ENCODE data around the gene PPP4R4. TPM values are rescaled to one million over a fixed set of nuclear protein-coding genes. Genes with fewer than 3 reads are reported as not detected.

The PPP4R4 gene
- total RNA-seq, 3 donors from 2014 or later = 0.13 TPM; not detected in 2

DNA sequence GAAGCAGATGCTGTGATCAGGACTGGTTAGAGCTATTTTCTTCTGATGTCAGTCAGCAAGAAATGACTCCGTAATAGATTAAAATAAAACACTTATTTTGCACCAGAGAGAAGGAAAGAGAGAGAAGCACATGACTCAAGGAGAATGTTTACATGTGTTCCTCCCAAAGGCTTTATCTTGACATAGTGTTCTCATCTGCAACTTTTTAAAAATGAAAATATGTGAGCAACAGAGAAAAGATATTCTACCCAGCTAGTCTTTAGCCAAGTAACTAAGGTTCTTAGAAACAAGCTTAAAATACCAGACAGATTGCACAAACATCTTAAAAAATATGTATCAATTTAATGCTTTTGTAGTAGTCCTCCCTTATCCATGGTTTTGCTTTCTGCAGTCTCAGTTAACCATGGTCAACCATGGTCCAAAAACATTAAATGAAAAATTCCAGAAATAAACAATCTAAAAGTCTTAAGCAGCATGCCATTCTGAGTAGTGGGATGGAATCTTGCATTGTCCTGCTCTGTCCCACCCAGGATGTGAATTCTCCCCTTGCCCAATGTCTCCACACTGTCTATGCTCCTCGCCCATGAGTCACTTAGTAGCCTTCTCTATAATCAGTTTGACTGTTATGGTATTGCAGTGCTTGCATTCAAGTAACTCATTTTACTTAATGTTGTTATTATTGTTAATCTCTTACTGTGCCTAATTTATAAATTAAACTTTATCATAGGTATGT, 109.0 kb downstream of the PPP4R4 start:
- intact Hi-C loops (cut with DNase I, micrococcal nuclease) = no loop called here
- DNase-seq = no peak
- H3K36me3 ChIP-seq (ENCODE audit: low read depth) = no peaks in the 10 kb centered on the region
- ATAC-seq = no peak
- TF ChIP-seq, protein P1, sequence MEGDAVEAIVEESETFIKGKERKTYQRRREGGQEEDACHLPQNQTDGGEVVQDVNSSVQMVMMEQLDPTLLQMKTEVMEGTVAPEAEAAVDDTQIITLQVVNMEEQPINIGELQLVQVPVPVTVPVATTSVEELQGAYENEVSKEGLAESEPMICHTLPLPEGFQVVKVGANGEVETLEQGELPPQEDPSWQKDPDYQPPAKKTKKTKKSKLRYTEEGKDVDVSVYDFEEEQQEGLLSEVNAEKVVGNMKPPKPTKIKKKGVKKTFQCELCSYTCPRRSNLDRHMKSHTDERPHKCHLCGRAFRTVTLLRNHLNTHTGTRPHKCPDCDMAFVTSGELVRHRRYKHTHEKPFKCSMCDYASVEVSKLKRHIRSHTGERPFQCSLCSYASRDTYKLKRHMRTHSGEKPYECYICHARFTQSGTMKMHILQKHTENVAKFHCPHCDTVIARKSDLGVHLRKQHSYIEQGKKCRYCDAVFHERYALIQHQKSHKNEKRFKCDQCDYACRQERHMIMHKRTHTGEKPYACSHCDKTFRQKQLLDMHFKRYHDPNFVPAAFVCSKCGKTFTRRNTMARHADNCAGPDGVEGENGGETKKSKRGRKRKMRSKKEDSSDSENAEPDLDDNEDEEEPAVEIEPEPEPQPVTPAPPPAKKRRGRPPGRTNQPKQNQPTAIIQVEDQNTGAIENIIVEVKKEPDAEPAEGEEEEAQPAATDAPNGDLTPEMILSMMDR (IDR thresholded peaks at IDR 0.05) = no peak
- H3K9me3 ChIP-seq = no peaks in the 10 kb centered on the region
- no peak overlapping the region for H3K4me3 ChIP-seq
- no peaks in the 10 kb centered on the region for H3K4me1 ChIP-seq (ENCODE audit: low read depth)

DNA sequence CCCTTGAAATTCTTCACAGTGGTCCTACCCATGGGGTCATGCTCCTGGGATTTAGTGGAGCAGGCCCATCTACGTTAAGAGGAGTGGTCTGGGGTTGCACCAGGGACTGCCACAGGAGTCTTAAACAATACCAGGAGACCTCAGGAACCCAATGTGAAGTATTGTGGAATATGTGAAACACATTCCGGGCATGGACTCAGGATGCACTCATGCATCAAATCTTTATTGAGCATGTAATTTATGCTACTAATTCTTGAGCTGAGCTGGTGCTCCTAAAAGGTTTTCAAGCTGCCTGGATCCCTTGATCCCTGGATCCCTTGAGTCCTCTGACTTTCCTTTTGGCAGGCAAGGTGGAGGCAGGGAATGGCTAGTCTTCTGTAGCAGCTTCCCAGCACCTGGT, 110.1 kb downstream of the PPP4R4 start:
- no peak for DNase-seq
- Histone ChIP-seq H3K9me3 (no peaks in the 10 kb centered on the region), H3K4me3 (no peak overlapping the region), H3K4me1 (ENCODE audit: low read depth) (no peaks in the 10 kb centered on the region), H3K36me3 (ENCODE audit: low read depth) (no peaks in the 10 kb centered on the region)
- ATAC-seq = no peak
- TF ChIP-seq, protein P1 (IDR thresholded peaks at IDR 0.05) = no peak
- intact Hi-C loops (cut with DNase I, micrococcal nuclease) = no loop called here

DNA sequence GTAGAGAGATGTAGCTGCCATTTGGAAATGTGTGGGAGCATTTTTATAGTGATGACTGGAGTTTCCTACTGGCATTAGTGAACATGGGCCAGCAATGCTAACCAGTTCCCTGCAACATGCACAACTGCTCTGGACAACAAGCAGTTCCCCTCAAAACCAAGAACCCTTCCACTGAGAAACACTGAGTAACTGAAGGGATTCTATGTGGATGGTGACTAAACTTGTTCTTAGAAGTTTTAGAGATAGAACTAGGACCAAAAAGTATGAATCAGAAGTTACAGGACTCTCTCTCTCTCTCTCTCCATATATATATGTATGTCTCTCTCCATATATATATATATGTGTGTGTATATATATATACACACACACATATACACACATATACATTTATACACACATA, 111.0 kb downstream of the PPP4R4 start:
- TF ChIP-seq, protein P1 (IDR thresholded peaks at IDR 0.05) = no peak
- Histone ChIP-seq H3K4me1 (ENCODE audit: low read depth) (no peaks in the 10 kb centered on the region), H3K9me3 (no peaks in the 10 kb centered on the region), H3K4me3 (no peak overlapping the region), H3K36me3 (ENCODE audit: low read depth) (no peaks in the 10 kb centered on the region)
- intact Hi-C loops (cut with DNase I, micrococcal nuclease) = no loop called here
- ATAC-seq (no peak), DNase-seq (no peak)

DNA sequence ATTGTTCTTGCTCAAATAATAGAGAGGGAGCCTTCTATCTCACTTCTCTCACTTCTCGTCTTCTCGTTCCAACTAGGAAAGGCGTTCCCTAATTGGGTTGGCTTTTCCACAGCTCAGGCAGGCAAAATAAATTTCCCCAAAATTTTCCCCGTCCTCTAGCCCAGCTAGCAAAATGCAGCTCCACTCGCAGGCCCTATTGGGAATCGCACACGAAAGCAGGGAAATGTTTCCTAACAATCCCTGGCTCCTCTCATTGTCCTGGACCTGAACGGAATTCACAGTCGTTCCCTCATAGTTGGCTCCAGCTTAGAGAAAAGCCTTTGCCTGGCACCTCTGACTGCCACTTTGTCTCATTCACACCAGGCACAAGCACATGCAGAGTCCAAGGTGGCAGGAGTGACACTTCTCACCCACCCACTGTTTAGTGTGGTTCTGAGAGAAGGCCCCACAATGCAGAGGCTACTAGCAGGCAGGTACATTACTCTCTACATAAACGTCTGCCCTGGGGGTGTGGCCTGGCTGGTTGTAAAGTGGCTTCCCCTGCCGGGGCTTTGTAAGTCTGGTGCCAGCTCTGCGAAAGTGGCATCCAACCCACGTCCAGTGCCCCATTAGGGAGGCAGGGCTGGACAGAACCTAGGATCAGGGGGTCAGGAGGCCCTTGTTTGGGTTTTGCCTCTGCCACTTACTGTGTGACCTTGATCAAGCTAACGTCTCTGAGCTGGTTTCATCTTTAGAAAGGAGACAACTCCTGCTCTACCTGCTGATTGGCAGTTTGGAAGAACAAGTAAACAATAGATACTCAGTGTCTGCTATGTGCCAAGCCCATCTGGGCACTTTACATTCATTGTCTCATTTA, 114.7 kb downstream of the PPP4R4 start:
- Histone ChIP-seq H3K36me3 (ENCODE audit: low read depth) (no peaks in the 10 kb centered on the region), H3K4me3 (no peak overlapping the region), H3K4me1 (ENCODE audit: low read depth) (peaks cover 11% of the 10 kb centered on the region), H3K9me3 (no peaks in the 10 kb centered on the region)
- ATAC-seq = no peak
- TF ChIP-seq, protein P1 (IDR thresholded peaks at IDR 0.05) = no peak
- intact Hi-C loops (cut with DNase I, micrococcal nuclease) = no loop called here
- DNase-seq = no peak

DNA sequence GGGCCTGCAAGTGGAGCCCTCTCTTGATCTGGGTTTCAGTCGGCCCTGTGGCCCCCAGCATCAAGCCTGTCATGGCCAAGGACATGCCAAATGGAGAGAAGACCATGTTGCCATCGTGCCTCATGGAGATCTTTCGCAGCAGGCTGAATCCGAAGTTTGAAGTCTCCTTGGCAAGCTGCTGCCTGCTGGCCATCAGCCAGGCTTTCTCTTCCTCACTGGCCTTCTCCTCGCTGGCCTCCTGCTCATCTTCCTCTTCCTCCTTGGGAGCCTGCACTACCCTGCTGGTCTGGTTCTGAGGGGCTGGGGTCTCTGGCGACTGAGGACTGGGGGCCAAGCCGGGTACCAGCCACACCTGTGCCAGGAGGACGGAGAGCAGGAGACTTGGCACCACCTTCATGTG, 116.1 kb downstream of the PPP4R4 start:
- DNase-seq = no peak
- no peaks in the 10 kb centered on the region for H3K36me3 ChIP-seq (ENCODE audit: low read depth)
- no peak overlapping the region for H3K4me3 ChIP-seq
- no peak for ATAC-seq
- TF ChIP-seq, protein P1 (IDR thresholded peaks at IDR 0.05) = no peak
- H3K9me3 ChIP-seq = no peaks in the 10 kb centered on the region
- intact Hi-C loops (cut with DNase I, micrococcal nuclease) = no loop called here
- peaks cover 11% of the 10 kb centered on the region for H3K4me1 ChIP-seq (ENCODE audit: low read depth)

All from mucosa of descending colon (tissue), 3 donors.